Mucosa of stomach (tissue), 1 donor: ENCODE data around the gene TKT.

Experiments
- H3K27me3 ChIP-seq: one replicate; pipeline ENCODE4 v1.7.0; 2013; ENCODE audit warnings: mild to moderate bottlenecking, low read length; ENCODE audit not compliant: control insufficient read depth, insufficient read depth
- H3K36me3 ChIP-seq: one replicate; pipeline ENCODE4 v1.7.0; 2013; ENCODE audit warnings: low read length; ENCODE audit not compliant: control insufficient read depth, insufficient read depth
- H3K4me1 ChIP-seq: one replicate; pipeline ENCODE4 v1.7.0; 2013; ENCODE audit warnings: mild to moderate bottlenecking, low read length; ENCODE audit not compliant: control insufficient read depth, insufficient read depth
- H3K4me3 ChIP-seq: one replicate; pipeline ENCODE4 v1.7.0; 2013; ENCODE audit warnings: low read length
- H3K9ac ChIP-seq: one replicate; pipeline ENCODE4 v1.7.0; 2013; ENCODE audit warnings: mild to moderate bottlenecking, low read length, moderate library complexity
- H3K9me3 ChIP-seq: one replicate; pipeline ENCODE4 v1.7.0; 2013; ENCODE audit warnings: mild to moderate bottlenecking, low read length, moderate library complexity; ENCODE audit not compliant: control insufficient read depth
- donor health status: Pancreatic carcinoma.

Gene TKT

GRCh38 chr3:53234841-53235232 lies 21.0 kb downstream of the TKT start:
- Histone ChIP-seq H3K36me3 (peaks cover 42% of the 10 kb centered on the region), H3K9ac (no peak overlapping the region), H3K4me3 (no peak overlapping the region), H3K4me1 (peaks cover 31% of the 10 kb centered on the region), H3K27me3 (no peaks in the 10 kb centered on the region), H3K9me3 (no peaks in the 10 kb centered on the region)

DNA sequence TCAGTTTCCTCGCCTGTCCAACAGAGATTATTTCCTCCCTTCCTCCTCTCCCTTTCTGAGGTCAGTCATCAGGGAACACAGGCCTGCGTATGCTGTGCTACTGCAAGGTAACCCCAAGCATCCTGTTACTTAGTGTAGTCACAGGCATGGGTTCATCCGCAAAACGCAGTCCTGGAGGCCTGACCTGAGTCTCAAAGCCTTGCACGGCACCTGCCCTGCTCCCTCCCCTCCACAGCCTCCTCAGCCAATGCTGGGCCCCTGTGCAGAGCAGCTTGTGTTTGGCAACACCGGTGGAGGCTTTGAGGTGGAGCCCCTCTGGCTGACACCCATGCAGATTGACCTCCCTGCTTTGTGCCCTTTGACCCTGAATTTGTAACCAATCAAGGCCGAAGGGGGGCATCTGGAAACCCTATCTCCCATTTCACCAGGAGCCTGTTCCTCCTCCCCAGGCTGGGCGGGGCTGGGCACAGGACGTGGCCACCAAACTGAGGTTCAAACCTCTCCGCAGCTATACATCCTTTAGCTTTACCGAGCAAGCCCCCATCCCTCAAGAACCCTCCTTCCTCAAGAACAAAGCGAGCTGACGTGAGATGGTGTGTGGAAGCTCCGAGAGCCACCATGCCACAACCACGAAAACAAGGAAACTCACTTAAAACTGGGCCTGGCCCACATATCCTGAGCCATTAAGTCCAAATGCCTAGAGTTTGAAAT lies 21.5 kb downstream of the TKT start:
- Histone ChIP-seq H3K9me3 (no peaks in the 10 kb centered on the region), H3K36me3 (peaks cover 43% of the 10 kb centered on the region)

GRCh38 chr3:53232641-53233377 lies 23.0 kb downstream of the TKT start:
- no peak overlapping the region for H3K9ac ChIP-seq

More for the DNA sequence above, 21.5 kb downstream of the TKT start:
- Histone ChIP-seq H3K27me3 (no peaks in the 10 kb centered on the region), H3K9ac (no peak overlapping the region), H3K4me3 (no peak overlapping the region), H3K4me1 (peaks cover 26% of the 10 kb centered on the region)

GRCh38 chr3:53231532-53232511 lies 24.0 kb downstream of the TKT start:
- Histone ChIP-seq H3K27me3 (no peaks in the 10 kb centered on the region), H3K4me1 (peaks cover 12% of the 10 kb centered on the region), H3K9ac (no peak overlapping the region), H3K9me3 (no peaks in the 10 kb centered on the region), H3K4me3 (no peak overlapping the region), H3K36me3 (peaks cover 53% of the 10 kb centered on the region)

More at GRCh38 chr3:53232641-53233377, 23.0 kb downstream of the TKT start:
- peaks cover 47% of the 10 kb centered on the region for H3K36me3 ChIP-seq
- H3K27me3 ChIP-seq, result no peaks in the 10 kb centered on the region
- H3K9me3 ChIP-seq, result no peaks in the 10 kb centered on the region
- H3K4me1 ChIP-seq, result peaks cover 14% of the 10 kb centered on the region
- H3K4me3 ChIP-seq, result no peak overlapping the region

DNA sequence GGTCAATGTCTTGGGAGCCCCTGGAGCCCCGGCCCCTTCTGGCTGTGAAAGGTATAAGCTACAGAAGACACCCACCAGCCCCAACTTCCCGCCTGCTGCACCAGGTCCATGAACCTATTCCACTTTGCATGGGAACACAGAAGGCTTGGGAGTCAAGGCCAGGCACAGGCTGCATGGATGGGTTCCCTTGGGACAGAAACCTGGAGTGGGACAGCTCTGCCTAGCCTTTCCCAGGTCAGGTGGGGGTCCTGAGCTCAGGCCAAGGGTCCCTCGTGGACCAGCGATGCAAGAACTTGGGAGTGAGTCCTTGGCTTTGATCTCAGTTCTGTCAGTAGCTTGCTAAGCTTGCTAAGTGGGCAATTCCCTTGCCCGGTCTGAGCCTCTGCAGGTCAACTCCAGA lies 25.0 kb downstream of the TKT start:
- Histone ChIP-seq H3K4me3 (no peak overlapping the region), H3K27me3 (no peaks in the 10 kb centered on the region), H3K9ac (no peak overlapping the region), H3K36me3 (peaks cover 53% of the 10 kb centered on the region), H3K4me1 (peaks cover 2% of the 10 kb centered on the region), H3K9me3 (no peaks in the 10 kb centered on the region)

- Histone ChIP-seq H3K4me1 (no peaks in the 10 kb centered on the region), H3K27me3 (no peaks in the 10 kb centered on the region), H3K36me3 (peaks cover 53% of the 10 kb centered on the region), H3K9me3 (no peaks in the 10 kb centered on the region), H3K9ac (no peak overlapping the region), H3K4me3 (no peak overlapping the region)
These were observed 25.7 kb downstream of the TKT start for GRCh38 chr3:53230041-53230621.

GRCh38 chr3:53229606-53230005 lies 26.2 kb downstream of the TKT start:
- Histone ChIP-seq H3K27me3 (no peaks in the 10 kb centered on the region), H3K4me1 (no peaks in the 10 kb centered on the region), H3K4me3 (no peak overlapping the region), H3K9ac (no peak overlapping the region), H3K9me3 (no peaks in the 10 kb centered on the region), H3K36me3 (peaks cover 50% of the 10 kb centered on the region)

DNA sequence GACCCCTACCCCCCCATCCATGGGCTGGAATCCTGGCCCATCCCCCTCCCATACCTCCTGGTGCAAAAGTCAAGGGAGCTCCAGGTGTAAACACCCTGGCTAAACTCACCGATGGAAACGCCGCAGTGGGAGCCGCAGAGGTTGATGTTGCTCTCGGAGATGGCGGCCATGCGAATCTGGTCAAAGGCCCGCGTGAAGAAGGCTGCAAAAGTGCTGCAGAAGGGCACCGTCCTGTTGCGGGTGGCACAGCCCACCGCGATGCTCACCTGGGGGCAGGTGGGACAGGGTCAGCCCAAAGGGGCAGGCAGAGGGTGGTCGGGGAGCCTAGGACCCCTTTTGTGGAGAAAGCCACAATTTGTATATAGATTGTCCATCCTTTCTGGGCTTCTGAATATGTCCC lies 26.7 kb downstream of the TKT start:
- H3K4me3 ChIP-seq, result no peak overlapping the region
- no peak overlapping the region for H3K9ac ChIP-seq
- no peaks in the 10 kb centered on the region for H3K9me3 ChIP-seq
- no peaks in the 10 kb centered on the region for H3K4me1 ChIP-seq
- peaks cover 46% of the 10 kb centered on the region for H3K36me3 ChIP-seq
- H3K27me3 ChIP-seq, result no peaks in the 10 kb centered on the region

GRCh38 chr3:53227993-53228885 lies 27.6 kb downstream of the TKT start:
- Histone ChIP-seq H3K4me3 (no peak overlapping the region), H3K9me3 (no peaks in the 10 kb centered on the region), H3K9ac (no peak overlapping the region), H3K27me3 (no peaks in the 10 kb centered on the region), H3K36me3 (peaks cover 45% of the 10 kb centered on the region), H3K4me1 (no peaks in the 10 kb centered on the region)

DNA sequence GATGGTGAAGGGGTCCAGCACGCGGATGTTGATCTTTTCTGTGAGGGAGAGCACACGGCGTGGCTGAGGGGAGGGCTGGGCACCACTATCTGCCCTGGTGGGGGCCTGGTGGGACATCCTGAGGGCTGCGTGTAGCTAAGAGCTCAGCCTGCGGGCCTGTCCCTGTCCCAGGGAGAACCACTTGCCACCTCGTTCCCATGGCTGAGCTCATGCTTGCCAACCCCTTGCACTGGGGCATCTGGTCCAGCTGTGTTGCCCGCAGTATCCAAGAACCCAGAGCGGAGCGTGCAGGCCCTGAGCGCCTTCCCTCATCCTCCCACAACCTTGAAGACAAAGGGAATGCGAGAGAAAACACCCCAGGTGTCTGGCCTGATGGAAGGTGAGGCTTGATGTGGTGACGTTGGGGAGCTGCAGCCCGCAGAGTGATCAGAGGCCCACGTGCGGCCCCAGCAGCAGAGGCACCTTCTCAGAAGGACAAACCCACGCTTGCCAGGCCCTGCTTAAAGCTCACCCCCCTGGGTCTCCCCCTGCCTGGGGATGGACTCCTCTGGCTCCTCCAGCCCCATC lies 28.9 kb downstream of the TKT start:
- no peak overlapping the region for H3K9ac ChIP-seq
- no peaks in the 10 kb centered on the region for H3K9me3 ChIP-seq
- H3K27me3 ChIP-seq, result no peaks in the 10 kb centered on the region
- H3K4me1 ChIP-seq, result no peaks in the 10 kb centered on the region
- H3K4me3 ChIP-seq, result no peak overlapping the region
- H3K36me3 ChIP-seq, result peaks cover 35% of the 10 kb centered on the region
